Measurements from ENCODE around the gene OR5H2.

GRCh38 chr3:98323425-98323824 is 41.1 kb downstream of the OR5H2 start:
- TF ChIP-seq CTCF (IDR thresholded peaks at IDR 0.05) (no peak), POLR2A (IDR thresholded peaks at IDR 0.05) (no peak)

Data from esophagus squamous epithelium (tissue), 4 donors.